Gastroesophageal sphincter (tissue), 3 donors: ENCODE results near the gene CNTNAP5.

Experiments
- EP300 ChIP-seq: sonication (generic); formaldehyde crosslinking; IDR thresholded peaks from one replicate; pipeline ENCODE4 v1.6.1; 2017; ENCODE audit warnings: antibody characterized with exemption, mild to moderate bottlenecking
- POLR2A ChIP-seq, 2 donors: fragments of 450-650 bp; IDR thresholded peaks; one replicate each; pipeline ENCODE4 v1.6.1; 2017; ENCODE audit warnings: antibody characterized with exemption in 2 of 2, mild to moderate bottlenecking in 2 of 2, moderate library complexity in 1 of 2
- POLR2AphosphoS5 ChIP-seq: sonication (generic); formaldehyde crosslinking; IDR thresholded peaks from one replicate; pipeline ENCODE4 v1.6.1; 2017; ENCODE audit warnings: antibody characterized with exemption
- TF ChIP-seq, protein P1 (sequence below), 4 experiments: fragments of 200-600 bp in 2 of 4; fragments of 450-650 bp in 2 of 4; sonication (generic) in 1 of 4; IDR thresholded peaks; one replicate each; pipeline ENCODE4 v1.5.1; 2017 to 2019; ENCODE audit warnings: antibody characterized with exemption in 4 of 4, mild to moderate bottlenecking in 2 of 4, moderate library complexity in 2 of 4

GRCh38 chr2:124289060-124289459, 264.0 kb downstream of the CNTNAP5 start:
- TF ChIP-seq EP300 (no peak), POLR2A (IDR thresholded peaks at IDR 0.05) (no peak), POLR2AphosphoS5 (no peak)
- TF ChIP-seq, protein P1, sequence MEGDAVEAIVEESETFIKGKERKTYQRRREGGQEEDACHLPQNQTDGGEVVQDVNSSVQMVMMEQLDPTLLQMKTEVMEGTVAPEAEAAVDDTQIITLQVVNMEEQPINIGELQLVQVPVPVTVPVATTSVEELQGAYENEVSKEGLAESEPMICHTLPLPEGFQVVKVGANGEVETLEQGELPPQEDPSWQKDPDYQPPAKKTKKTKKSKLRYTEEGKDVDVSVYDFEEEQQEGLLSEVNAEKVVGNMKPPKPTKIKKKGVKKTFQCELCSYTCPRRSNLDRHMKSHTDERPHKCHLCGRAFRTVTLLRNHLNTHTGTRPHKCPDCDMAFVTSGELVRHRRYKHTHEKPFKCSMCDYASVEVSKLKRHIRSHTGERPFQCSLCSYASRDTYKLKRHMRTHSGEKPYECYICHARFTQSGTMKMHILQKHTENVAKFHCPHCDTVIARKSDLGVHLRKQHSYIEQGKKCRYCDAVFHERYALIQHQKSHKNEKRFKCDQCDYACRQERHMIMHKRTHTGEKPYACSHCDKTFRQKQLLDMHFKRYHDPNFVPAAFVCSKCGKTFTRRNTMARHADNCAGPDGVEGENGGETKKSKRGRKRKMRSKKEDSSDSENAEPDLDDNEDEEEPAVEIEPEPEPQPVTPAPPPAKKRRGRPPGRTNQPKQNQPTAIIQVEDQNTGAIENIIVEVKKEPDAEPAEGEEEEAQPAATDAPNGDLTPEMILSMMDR (IDR thresholded peaks at IDR 0.05), result no peak
